ENCODE results near the gene GRIP1.
"Not testable (repeated sequence)": the region's sequence is repeated elsewhere in the genome, so short reads cannot be mapped to it uniquely, and the experiment has no call there.

GRIP1 gene

DNA sequence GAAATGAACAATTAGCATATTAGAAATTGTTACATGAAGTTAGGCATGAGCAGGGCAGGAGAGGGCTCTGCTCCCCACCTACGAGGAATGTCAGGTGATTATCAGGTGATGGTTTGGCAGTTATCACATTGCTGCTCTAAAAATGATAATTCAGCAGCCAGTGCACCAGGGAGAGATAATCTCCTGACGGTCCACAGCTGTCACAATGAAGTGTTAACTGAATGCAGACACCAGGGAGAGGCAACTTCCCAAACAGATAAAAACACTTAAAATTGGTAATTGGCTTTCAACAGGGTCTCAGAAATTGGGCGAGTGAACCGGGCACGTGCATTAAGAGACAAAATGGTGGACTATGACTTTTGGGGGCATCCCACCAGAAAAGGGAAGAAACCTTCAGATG, 176.0 kb downstream of the GRIP1 start:
- no peak overlapping the region for H3K27ac ChIP-seq
- TF ChIP-seq, protein P1, sequence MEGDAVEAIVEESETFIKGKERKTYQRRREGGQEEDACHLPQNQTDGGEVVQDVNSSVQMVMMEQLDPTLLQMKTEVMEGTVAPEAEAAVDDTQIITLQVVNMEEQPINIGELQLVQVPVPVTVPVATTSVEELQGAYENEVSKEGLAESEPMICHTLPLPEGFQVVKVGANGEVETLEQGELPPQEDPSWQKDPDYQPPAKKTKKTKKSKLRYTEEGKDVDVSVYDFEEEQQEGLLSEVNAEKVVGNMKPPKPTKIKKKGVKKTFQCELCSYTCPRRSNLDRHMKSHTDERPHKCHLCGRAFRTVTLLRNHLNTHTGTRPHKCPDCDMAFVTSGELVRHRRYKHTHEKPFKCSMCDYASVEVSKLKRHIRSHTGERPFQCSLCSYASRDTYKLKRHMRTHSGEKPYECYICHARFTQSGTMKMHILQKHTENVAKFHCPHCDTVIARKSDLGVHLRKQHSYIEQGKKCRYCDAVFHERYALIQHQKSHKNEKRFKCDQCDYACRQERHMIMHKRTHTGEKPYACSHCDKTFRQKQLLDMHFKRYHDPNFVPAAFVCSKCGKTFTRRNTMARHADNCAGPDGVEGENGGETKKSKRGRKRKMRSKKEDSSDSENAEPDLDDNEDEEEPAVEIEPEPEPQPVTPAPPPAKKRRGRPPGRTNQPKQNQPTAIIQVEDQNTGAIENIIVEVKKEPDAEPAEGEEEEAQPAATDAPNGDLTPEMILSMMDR (conservative IDR thresholded peaks at IDR 0.05) = no peak

DNA sequence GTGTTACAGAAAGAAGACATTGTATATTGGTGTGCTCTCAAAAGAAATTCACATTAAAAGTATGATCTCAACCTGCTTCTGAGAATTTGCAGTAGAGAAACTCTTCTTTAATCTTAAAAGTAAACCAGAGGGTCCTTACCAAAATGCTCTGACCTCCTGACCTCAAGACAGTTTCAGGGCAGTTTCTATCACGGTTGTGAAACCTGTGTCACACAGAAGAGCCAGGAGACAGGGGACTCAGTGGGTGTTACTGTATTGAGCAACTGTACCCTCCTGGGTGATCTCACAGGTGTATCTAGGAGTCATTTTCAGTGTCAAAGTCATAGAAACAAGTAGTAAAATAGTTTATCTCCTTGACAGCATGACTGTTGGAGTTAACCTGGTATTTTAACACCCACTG, 178.0 kb downstream of the GRIP1 start:
- TF ChIP-seq, protein P1 (conservative IDR thresholded peaks at IDR 0.05) = no peak
- H3K27ac ChIP-seq = no peak overlapping the region

DNA sequence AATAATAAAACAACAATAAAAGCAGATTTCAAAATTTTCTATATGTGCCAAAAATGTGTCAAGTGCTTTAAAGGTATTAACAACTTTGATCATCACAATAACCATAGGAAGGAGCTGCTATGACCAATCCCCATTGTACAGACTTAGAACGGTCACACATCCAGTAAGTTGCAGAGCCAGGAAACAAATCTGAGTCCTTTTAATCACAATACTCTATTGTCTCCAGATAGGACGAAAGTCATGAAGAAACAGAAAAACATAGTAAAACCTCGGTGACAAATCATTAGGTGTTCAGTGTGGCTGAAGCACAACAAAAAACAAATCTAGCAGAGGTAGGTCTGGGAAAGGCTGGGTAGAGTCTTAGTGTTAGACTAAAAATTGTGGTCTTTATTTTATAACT, 178.8 kb downstream of the GRIP1 start:
- TF ChIP-seq, protein P1 (conservative IDR thresholded peaks at IDR 0.05) = no peak
- H3K27ac ChIP-seq = no peak overlapping the region

DNA sequence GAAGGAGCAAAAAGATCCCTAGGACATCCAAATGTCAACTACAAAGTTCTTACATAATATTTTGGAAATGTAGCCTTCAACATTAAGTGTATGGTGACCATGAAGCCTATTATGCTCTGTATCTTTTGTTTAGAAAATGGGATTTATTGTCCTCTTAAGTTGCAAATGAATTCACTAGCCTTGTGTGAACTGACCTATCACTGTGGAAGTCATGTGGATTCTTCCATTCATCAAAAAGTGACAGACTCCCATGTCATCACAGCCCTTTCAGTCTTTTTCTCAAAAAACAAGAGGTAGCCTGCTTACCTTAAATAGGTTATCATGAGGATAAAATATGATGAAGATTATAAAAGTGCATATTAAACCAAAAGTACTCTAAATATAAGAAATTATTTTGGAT, 179.9 kb downstream of the GRIP1 start:
- H3K27ac ChIP-seq = no peak overlapping the region
- TF ChIP-seq, protein P1 (conservative IDR thresholded peaks at IDR 0.05) = no peak

GRCh38 chr12:66498059-66498458, 180.8 kb downstream of the GRIP1 start:
- not testable (repeated sequence) for H3K27ac ChIP-seq

DNA sequence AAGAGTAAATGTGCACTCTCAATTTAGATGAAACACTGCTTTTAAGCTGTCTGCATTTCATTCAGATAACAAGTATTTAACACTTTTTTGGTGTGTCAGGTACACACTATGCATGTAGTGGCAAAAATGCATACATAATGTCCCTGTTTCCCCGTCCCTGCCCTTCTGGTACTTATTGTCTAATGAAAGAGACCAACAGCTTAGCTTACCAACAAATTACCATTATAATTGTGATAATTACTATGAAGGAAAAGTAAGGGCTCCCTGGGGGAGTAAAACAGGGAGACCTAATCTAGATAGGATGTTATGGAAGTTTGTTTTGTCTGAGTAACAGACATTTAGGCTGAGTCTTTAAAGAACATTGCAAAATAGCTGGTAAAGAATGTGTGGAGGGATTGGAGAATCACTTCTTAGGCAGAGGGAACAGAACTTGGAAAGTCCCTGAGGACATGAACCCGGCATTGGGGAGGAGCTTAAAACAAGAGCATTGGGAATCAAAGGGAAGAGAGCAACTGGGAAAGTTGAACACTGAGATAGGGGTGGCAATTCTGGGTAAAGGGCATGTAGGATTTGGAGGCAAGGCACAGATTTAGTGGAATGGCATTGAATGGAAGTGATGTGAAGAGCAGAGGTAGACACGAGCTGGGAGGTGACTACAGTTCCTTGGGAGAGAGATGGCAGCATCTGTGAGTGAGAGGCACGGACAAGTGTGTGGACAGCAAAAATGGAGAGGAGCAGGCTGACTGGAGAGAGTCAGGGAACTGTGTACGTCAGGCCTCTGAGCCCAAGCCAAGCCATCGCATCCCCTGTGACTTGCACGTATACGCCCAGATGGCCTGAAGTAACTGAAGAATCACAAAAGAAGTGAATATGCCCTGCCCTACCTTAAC, 181.6 kb downstream of the GRIP1 start:
- TF ChIP-seq, protein P1 (conservative IDR thresholded peaks at IDR 0.05) = no peak
- H3K27ac ChIP-seq = no peak overlapping the region

DNA sequence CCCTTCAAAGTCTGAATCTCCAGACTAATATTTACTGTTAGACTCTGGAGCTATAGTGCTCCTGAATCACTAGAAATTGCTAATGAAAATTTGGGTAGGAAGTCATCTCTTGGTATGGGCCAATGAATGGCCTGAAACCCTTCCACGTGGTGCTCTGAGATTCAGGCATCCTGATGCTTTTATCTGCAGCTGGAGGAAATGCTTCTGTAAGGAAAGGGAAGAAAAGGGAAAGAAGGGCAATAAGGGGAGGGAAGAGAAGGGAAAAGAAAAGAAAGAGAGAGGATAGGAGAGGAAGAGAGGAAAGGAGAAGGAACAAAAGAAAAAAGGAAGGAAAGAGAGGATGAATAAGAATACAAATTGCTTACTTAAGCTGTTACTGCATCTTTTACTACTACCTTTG, 182.3 kb downstream of the GRIP1 start:
- no peak overlapping the region for H3K27ac ChIP-seq
- TF ChIP-seq, protein P1 (conservative IDR thresholded peaks at IDR 0.05) = no peak

- TF ChIP-seq, protein P1 (conservative IDR thresholded peaks at IDR 0.05) = no peak
- no peak overlapping the region for H3K27ac ChIP-seq
Observed at GRCh38 chr12:66495709-66496108, 183.2 kb downstream of the GRIP1 start.

All from VCaP (cell line).